ENCODE results near the gene AAR2. TPM values are rescaled to one million over a fixed set of nuclear protein-coding genes. Genes with fewer than 3 reads are reported as not detected.

AAR2 gene
- total and polyA plus RNA-seq, 4 donors, result 14.1 to 17.9 (median 17.4) TPM

DNA sequence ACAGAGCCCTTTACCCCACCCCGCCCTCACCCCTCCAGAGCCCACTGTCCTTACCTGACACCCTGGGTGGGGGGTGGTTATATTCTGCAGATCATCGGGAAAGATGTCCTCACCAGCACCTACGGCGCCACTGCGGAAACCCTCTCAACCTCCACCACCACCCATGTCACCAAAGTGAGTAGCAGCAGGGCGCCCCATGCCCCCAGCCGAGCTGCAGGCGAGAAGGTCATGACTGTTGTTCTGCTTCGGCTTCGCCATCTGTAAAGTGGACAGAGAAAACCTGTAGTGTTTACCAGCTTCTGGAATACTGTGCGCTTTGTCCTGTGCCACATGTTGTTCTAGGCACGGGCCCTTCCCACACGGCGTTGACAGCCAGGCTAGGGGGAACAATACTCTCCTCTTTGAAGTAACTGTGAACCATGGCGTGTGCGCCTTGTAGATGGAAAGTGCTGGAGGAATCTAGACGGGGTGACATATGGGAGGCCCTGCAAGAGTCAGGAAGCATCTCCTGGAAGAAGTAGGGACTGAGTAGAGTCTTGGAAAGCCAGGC lies 16.5 kb upstream of the AAR2 start:
- Histone ChIP-seq H3K9me3 (ENCODE audit: control insufficient read depth in 4 of 4, low read length in 3 of 4) (no peaks in the 10 kb centered on the region), H3K4me3 (ENCODE audit: low read depth in 1 of 3, low read length in 3 of 3) (no peak overlapping the region), H3K4me1 (ENCODE audit: control insufficient read depth in 4 of 4, insufficient read depth in 4 of 4, low read length in 3 of 4) (no peaks in the 10 kb centered on the region), H3K27ac (ENCODE audit: low read depth in 1 of 2, low read length in 2 of 2) (no peak overlapping the region), H3K9ac (ENCODE audit: low read depth in 1 of 2, low read length in 2 of 2) (no peak overlapping the region), H3K27me3 (ENCODE audit: control insufficient read depth in 4 of 4, insufficient read depth in 4 of 4, low read length in 3 of 4) (no peaks in the 10 kb centered on the region), H3K36me3 (ENCODE audit: control insufficient read depth in 4 of 4, insufficient read depth in 3 of 4, low read depth in 1 of 4, low read length in 3 of 4) (no peaks in the 10 kb centered on the region)
- 95% methylated on average over 17 of the region's 17 CpGs for WGBS
- no peak for DNase-seq (ENCODE audit: low spot score)
- no peak for TF ChIP-seq RXRA (IDR thresholded peaks at IDR 0.05)
- TF ChIP-seq, protein P1, sequence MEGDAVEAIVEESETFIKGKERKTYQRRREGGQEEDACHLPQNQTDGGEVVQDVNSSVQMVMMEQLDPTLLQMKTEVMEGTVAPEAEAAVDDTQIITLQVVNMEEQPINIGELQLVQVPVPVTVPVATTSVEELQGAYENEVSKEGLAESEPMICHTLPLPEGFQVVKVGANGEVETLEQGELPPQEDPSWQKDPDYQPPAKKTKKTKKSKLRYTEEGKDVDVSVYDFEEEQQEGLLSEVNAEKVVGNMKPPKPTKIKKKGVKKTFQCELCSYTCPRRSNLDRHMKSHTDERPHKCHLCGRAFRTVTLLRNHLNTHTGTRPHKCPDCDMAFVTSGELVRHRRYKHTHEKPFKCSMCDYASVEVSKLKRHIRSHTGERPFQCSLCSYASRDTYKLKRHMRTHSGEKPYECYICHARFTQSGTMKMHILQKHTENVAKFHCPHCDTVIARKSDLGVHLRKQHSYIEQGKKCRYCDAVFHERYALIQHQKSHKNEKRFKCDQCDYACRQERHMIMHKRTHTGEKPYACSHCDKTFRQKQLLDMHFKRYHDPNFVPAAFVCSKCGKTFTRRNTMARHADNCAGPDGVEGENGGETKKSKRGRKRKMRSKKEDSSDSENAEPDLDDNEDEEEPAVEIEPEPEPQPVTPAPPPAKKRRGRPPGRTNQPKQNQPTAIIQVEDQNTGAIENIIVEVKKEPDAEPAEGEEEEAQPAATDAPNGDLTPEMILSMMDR (IDR thresholded peaks at IDR 0.05; ENCODE audit: low read depth, low read length, missing input control), result no peak
- TF ChIP-seq, protein P2, sequence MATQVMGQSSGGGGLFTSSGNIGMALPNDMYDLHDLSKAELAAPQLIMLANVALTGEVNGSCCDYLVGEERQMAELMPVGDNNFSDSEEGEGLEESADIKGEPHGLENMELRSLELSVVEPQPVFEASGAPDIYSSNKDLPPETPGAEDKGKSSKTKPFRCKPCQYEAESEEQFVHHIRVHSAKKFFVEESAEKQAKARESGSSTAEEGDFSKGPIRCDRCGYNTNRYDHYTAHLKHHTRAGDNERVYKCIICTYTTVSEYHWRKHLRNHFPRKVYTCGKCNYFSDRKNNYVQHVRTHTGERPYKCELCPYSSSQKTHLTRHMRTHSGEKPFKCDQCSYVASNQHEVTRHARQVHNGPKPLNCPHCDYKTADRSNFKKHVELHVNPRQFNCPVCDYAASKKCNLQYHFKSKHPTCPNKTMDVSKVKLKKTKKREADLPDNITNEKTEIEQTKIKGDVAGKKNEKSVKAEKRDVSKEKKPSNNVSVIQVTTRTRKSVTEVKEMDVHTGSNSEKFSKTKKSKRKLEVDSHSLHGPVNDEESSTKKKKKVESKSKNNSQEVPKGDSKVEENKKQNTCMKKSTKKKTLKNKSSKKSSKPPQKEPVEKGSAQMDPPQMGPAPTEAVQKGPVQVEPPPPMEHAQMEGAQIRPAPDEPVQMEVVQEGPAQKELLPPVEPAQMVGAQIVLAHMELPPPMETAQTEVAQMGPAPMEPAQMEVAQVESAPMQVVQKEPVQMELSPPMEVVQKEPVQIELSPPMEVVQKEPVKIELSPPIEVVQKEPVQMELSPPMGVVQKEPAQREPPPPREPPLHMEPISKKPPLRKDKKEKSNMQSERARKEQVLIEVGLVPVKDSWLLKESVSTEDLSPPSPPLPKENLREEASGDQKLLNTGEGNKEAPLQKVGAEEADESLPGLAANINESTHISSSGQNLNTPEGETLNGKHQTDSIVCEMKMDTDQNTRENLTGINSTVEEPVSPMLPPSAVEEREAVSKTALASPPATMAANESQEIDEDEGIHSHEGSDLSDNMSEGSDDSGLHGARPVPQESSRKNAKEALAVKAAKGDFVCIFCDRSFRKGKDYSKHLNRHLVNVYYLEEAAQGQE (IDR thresholded peaks at IDR 0.05), result no peak
- TF ChIP-seq, protein P3, sequence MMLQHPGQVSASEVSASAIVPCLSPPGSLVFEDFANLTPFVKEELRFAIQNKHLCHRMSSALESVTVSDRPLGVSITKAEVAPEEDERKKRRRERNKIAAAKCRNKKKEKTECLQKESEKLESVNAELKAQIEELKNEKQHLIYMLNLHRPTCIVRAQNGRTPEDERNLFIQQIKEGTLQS (IDR thresholded peaks at IDR 0.05), result no peak
- TF ChIP-seq, protein P4, sequence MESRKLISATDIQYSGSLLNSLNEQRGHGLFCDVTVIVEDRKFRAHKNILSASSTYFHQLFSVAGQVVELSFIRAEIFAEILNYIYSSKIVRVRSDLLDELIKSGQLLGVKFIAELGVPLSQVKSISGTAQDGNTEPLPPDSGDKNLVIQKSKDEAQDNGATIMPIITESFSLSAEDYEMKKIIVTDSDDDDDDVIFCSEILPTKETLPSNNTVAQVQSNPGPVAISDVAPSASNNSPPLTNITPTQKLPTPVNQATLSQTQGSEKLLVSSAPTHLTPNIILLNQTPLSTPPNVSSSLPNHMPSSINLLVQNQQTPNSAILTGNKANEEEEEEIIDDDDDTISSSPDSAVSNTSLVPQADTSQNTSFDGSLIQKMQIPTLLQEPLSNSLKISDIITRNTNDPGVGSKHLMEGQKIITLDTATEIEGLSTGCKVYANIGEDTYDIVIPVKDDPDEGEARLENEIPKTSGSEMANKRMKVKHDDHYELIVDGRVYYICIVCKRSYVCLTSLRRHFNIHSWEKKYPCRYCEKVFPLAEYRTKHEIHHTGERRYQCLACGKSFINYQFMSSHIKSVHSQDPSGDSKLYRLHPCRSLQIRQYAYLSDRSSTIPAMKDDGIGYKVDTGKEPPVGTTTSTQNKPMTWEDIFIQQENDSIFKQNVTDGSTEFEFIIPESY (IDR thresholded peaks at IDR 0.05), result no peak
- TF ChIP-seq SP1 (IDR thresholded peaks at IDR 0.05), result no peak
- no peak for TF ChIP-seq HNF4G (IDR thresholded peaks at IDR 0.05)

DNA sequence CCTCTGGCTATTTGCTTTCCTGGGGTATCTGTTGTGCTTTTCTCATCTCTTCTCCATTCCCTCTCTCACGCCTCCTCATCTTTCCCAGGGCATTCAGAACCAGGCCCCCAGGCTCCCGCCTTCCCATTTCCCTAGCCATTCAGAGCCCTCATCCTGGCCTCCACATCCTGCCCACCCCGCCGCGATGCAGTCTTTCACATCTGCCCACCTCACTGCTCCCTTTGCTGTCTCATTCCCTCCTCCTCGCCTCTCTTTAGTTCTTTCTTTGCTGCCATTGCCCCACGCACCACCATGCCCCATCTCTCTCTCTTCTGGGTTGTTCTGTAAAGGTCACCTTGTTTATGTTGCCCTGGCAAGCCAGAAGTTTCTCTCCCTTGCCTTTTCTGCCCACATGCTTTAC lies 10.6 kb upstream of the AAR2 start:
- Histone ChIP-seq H3K27me3 (ENCODE audit: control insufficient read depth in 4 of 4, insufficient read depth in 4 of 4, low read length in 3 of 4) (no peaks in the 10 kb centered on the region), H3K9me3 (ENCODE audit: control insufficient read depth in 4 of 4, low read length in 3 of 4) (no peaks in the 10 kb centered on the region), H3K4me3 (ENCODE audit: low read depth in 1 of 3, low read length in 3 of 3) (no peak overlapping the region), H3K36me3 (ENCODE audit: control insufficient read depth in 4 of 4, insufficient read depth in 3 of 4, low read depth in 1 of 4, low read length in 3 of 4) (no peaks in the 10 kb centered on the region), H3K27ac (ENCODE audit: low read depth in 1 of 2, low read length in 2 of 2) (no peak overlapping the region), H3K9ac (ENCODE audit: low read depth in 1 of 2, low read length in 2 of 2) (no peak overlapping the region), H3K4me1 (ENCODE audit: control insufficient read depth in 4 of 4, insufficient read depth in 4 of 4, low read length in 3 of 4) (no peaks in the 10 kb centered on the region)
- no peak for TF ChIP-seq EGR1 (IDR thresholded peaks at IDR 0.05; ENCODE audit: low read depth in 2 of 2)
- TF ChIP-seq NR2F2 (IDR thresholded peaks at IDR 0.05), result no peak
- TF ChIP-seq GABPA (IDR thresholded peaks at IDR 0.05 in 1 of 2, conservative IDR thresholded peaks at IDR 0.05 in 1 of 2), result no peak
- no peak for TF ChIP-seq HNF4A (conservative IDR thresholded peaks at IDR 0.05)
- TF ChIP-seq HNF4G (IDR thresholded peaks at IDR 0.05), result no peak
- no peak for TF ChIP-seq TAF1 (conservative IDR thresholded peaks at IDR 0.05)
- TF ChIP-seq RXRA (IDR thresholded peaks at IDR 0.05), result no peak
- TF ChIP-seq, protein P5, sequence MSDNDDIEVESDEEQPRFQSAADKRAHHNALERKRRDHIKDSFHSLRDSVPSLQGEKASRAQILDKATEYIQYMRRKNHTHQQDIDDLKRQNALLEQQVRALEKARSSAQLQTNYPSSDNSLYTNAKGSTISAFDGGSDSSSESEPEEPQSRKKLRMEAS (IDR thresholded peaks at IDR 0.05), result no peak
- TF ChIP-seq FOXA2 (IDR thresholded peaks at IDR 0.05), result no peak
- no peak for TF ChIP-seq SP1 (IDR thresholded peaks at IDR 0.05)
- no peak for TF ChIP-seq JUND (IDR thresholded peaks at IDR 0.05)
- no peak for TF ChIP-seq RAD21 (IDR thresholded peaks at IDR 0.05)
- no peak for TF ChIP-seq YY1 (IDR thresholded peaks at IDR 0.05)
- TF ChIP-seq FOXA1 (IDR thresholded peaks at IDR 0.05), result no peak
- TF ChIP-seq, protein P1 (IDR thresholded peaks at IDR 0.05; ENCODE audit: low read depth, low read length, missing input control), result no peak
- TF ChIP-seq, protein P4 (IDR thresholded peaks at IDR 0.05), result no peak
- TF ChIP-seq, protein P3 (IDR thresholded peaks at IDR 0.05), result no peak
- no peak for DNase-seq (ENCODE audit: low spot score)
- 90% methylated on average over 7 of the region's 7 CpGs for WGBS
